ENCODE measurements around the gene IMMP2L.
"Not testable (repeated sequence)": the region's sequence is repeated elsewhere in the genome, so short reads cannot be mapped to it uniquely, and the experiment has no call there.

The IMMP2L gene

DNA sequence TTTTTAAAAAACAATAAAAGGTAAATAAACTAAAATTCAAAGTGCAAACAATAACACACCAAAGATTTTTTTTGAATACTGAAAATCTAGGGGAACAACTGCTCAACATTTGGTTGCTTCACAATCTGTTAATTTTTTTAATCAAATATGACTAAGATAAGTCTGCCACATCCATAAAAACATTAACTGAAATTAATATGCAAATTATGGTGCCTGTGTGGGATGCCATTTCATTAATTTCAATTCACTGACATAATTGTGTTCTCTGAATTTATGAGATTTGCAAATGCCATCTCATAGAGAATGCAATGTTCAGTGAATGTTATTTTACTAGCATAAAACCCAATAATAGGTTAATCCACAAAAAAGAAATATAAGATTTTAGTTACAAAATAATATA is 237.5 kb downstream of the IMMP2L start:
- DNase-seq: no peak

DNA sequence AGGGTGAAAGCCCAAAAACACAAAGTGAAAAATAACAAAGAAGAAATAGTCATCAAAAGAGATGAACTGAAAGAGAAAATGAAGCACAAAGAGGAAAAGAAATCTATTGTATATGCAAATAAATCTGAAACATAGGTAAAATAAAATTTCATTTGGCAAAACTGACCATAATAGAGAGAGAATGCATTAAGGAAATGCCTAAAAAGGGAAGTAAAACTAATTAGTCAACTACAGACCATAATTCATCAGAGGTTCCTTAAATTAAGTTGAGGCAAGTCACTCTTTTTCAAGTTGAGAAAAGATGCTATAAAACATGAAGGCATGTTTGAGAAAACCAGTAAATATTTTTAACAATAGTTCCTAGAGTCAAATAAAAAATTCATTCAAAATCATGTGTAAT is 238.1 kb downstream of the IMMP2L start:
- DNase-seq: no peak

DNA sequence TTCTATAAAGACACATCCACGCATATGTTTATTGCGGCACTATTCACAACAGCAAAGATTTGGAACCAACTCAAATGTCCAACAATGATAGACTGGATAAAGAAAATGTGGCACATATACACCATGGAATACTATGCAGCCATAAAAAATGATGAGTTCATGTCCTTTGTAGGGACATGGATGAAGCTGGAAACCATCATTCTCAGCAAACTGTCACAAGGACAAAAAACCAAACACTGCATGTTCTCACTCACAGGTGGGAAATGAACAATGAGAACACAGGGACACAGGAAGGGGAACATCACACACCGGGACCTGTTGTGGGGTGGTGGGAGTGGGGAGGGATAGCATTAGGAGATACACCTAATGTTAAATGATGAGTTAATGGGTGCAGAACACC is 238.6 kb downstream of the IMMP2L start:
- not testable (repeated sequence) for DNase-seq

DNA sequence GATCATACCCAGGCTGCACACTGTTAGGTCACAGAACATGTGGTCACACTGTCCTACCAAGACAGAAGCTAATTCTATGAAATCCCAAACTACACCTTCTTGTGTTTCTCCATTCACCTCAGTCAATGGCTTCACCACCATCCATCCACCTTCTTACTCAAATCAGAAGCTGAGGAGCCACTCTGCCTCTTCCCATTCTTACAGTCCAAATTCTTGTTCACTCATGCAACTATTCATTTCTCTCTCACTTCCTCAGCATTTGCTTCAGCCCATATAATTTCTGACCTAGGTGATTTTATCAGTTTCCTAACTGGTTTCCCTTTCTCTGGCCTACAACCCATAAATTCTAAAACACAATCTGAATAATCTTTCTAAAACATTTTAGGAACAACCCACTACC is 242.2 kb downstream of the IMMP2L start:
- no peak for DNase-seq

DNA sequence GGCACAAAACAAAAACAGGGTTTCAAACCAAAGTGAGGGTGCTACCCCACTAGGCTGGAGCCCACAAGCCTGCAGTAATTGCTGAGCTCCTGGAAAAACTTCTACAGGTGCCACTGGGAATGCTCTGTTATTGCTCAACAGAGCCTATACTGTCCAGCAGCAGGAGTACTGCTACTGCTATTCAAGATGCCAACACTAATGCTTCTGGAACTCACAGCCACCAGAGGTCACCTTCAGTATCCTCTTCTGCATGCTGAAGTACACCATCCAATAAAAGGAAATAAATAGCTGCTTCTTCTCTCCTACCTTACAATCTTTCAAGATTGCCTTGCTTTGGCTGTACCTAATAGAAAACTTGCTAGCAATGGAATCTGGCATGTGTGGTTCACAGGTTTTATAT is 249.3 kb downstream of the IMMP2L start:
- no peak for DNase-seq

DNA sequence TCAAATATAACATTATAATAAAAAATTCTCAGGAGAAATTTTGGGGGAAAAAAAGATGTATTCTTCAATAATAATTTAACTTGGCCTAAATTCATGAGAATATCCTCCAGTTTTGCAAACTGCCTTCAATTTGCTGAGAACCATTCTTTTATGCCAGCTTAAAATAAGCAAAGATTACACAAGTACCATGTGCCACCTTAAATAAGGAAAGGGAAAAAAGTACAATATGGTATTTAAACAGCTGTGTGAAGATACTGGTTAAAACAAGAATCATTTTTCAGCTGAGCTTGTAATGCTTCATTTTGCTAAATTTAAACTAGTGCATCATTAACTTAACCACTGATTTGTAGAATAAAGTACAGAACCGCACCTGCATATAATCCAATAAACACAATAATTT is 253.6 kb downstream of the IMMP2L start:
- no peak for DNase-seq

DNA sequence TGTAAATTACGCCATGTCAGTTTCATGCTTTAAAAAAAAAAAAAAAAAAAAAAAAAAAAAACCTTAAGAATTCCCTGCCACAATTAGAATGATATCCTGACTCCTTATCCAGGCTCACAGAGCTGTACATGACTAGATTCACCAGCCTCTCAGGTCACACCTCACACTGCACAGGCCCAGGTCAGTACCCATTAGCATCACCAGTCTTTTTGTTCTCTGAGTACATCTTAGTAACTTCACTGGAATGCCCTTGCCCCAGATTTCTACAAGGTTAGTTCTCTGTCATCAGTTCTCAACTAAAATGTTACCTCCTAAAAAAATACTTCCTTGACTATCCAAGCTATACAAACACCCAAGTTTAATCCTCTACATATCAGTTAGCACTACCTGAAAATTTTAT is 260.4 kb downstream of the IMMP2L start:
- no peak for DNase-seq

DNA sequence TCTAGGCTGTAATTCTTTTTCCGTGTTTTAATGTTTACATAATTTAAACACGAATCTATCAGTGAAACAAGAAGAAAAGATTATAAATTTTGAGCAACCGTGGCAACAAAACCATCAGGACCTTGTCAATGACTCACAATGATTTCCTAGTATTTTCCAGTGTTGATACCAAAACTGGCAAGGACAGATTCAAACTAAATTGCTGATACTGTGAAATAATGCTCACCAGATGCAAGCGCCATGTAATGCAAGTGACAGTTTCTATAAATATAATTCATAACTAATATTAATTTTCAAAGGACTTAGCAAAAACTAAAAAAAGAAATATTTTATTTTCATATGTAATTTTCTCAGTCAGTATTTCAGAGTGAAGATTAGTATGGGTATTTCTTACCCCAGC is 267.8 kb downstream of the IMMP2L start:
- no peak for DNase-seq

DNA sequence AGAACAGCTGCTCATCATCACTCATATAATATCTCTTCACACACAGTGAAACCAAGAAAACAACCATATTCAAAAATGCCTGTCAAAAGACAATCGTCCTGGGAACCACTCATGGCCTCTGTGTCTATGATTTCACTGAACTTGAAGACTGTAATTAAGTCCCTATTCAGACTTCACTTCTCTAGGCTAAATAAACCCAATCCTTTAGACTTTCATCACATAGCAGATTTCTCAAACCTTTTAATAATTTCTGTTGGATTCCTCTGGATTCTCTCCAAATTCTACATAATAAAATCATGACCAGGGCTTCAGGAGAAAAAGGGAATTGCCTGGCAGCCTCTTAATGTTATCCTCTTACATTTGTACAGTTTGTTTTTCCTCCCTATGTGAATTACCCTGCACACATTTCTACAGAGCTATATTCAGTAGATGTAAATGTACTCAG is 270.2 kb downstream of the IMMP2L start:
- DNase-seq: peak; percentile 9

DNA sequence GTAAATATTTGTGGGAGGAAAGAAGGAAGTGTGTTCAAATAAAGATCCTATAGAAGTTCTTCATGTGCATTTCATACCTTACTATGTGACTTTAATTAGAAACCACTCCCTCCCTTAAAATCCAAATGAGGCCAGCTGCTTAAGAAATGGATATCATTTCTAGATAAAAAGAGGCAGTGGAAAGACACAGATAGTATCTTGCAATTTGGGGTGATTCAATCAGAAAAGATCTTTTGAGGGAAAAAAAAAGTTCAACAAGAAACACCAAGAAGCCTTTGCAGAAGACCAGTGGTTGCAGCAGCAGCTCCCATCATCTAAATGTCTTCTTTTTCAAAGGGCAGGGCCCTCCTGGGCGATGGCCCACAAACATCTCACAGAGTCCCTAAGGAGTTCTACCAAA is 271.3 kb downstream of the IMMP2L start:
- DNase-seq: no peak

DNA sequence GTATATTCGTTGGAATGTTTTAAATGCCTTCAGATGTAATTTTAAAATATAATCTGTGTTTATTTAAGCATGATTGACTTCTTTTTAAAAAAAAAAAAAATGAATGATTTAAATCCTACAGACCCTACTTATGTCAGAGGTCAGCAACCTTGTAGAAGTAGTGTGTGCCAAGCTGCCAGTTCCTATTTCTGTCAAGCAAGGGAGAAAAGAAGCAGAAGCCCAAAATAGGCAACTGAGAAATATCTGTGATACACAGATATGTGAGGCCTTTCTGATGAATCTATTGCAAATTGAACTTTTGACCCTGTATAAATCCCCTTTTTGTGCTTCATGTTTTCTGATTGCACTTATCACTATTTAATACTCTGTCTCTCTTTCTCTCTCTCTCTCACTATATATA is 271.9 kb downstream of the IMMP2L start:
- DNase-seq: no peak

DNA sequence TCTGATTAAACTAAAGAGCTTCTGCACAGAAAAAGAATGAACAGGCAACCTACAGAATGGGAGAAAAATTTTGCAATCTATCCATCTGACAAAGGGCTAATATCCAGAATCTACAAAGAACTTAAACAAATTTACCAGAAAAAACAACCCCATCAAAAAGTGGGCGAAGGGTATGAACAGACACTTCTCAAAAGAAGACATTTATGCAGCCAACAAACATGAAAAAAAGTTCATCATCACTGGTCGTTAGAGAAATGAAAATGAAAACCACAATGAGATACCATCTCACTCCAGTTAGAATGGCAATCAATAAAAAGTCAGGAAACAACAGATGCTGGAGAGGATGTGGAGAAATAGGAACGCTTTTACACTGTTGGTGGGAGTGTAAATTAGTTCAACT is 273.9 kb downstream of the IMMP2L start:
- DNase-seq: not testable (repeated sequence)

DNA sequence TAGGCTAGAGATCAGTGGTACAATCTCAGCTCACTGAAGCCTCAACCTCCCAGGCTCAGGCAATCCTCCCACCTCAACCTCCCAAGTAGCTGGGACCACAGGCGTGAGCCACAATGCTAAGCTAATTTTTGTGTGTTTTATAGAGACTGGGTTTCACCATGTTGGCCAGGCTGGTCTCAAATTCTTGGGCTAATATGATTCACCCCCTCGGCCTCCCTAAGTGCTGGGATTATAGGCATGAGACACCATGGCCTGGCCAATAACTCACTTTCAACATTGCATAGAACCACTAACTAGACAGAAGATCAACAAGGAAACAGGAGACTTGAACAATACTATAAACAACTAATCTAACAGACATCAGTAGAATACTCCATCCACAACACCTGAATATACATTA is 279.7 kb downstream of the IMMP2L start:
- no peak for DNase-seq

DNA sequence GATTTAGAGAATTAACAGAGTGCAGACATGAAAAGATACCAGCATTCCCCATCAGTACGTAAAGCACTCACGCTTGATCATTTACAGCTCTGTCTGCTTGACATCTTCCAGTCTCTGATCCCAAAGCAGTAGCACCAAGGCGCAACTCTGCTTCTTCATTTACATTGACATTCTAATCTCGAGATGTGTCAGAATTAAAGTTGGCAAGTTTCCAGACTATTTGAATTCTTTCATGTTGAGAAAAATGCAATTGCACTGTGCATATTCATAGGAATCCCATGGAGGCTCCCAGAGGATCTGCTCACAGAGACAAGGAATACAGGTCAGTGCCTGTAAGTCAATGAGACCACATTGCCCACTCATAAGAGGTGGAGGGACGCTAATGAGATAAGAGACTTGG is 287.4 kb downstream of the IMMP2L start:
- no peak for DNase-seq

DNA sequence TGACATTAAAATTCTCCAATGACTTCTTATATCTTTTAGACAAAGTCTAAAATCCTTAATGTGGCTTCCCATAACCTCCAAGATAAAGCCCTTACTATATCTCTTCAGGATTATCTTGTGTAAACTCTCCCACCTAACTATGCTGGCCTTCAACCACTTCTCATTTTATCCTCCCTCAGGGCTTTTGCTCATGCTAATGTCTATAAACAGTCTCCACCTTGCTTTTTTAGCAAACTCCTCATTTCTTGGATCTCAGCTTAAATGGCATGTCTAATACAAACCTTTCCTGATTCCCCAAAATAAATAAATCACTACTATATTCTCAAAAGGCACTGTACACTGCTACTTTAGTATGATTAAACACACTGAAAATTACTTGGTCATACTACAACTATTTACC is 290.2 kb downstream of the IMMP2L start:
- no peak for DNase-seq

DNA sequence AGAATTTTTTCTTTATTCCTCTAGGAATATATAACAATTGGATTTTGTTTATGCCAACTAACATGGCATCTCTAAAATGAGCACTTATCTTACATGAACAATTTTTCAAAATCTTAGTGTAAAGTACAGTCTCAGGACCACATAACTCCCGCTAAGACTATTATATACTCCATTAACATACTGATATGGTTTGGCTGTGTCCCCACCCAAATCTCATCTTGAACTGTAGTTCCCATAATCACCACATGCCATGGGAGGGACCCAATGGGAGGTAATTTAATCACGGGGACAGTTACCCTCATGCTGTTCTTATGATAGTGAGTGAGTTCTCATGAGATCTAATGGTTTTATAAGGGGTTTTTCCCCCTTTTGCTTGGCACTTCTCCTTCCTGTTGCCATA is 291.5 kb downstream of the IMMP2L start:
- DNase-seq: not testable (repeated sequence)

DNA sequence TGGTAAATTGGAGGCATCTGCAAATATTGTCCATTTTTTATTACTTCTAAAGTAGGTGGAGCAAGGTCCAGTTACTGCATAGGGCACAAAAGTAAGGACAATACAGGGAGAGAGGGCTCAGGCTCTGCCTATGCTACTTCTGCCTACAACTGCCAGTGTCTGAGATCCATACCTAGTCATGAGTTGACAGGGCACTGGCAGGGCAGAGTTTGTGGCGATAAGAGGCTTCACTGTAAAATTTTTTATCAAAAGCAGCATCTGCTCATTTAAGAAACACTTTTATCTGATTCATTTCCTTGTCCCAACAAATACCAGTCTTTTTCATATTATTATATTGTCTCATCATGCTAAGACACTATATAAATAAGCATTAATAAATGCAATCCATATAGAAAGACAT is 293.4 kb downstream of the IMMP2L start:
- no peak for DNase-seq

DNA sequence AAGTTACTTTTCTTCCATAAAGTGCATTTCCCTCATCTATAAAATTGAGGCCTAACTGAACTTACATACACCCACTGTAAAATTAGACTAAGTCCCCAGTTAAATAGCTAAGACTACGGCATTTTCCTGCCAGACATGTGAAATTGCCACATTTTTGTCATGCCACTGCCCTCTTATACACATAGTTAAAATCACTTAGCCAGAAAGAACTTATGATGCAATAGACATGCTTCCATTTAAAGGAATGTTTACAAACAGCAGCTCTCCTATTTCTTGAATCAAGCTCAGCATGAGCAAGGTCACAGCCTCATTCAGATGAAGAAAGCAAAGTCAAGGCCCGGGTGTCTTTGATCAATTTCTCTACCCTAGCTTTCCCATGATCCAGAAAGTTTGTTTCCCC is 295.7 kb downstream of the IMMP2L start:
- DNase-seq: no peak

DNA sequence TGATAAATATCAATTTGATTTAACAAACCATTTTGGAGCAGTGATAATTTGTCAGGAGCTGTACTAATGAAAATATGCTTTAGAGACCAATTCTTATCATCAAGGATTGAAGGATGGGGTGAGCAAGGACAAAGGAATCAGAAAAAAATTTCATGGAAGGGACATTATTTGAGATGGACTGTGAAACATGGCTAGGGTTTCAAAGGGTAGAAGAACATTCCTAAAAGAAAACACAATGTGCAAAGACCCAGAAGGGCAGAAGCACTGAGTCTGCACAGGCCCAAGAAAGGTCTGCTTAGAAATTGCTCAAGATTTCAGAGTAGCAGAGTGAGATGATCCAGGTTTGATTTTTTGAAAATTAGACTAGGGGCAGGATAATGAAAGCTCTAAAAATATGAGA is 296.9 kb downstream of the IMMP2L start:
- no peak for DNase-seq

DNA sequence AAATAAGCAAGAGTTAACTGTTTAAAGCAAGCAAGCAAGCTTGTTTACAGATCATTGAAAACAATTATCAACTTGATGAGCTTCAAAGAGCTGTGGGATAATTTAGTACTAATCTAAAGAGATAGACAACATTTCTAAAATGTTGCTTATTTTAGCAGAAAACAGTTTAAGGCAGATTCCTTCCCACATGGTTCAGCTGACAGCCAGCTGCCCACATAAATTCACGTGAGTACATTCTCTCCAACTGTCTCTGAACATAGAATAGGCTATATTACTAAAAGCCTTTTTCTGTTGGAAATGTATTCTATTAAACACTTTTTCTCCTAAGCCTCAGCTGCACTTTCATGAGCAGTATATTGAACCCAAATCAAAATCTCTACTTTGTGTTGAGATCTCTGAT is 297.3 kb downstream of the IMMP2L start:
- peak; percentile 21 for DNase-seq

DNA sequence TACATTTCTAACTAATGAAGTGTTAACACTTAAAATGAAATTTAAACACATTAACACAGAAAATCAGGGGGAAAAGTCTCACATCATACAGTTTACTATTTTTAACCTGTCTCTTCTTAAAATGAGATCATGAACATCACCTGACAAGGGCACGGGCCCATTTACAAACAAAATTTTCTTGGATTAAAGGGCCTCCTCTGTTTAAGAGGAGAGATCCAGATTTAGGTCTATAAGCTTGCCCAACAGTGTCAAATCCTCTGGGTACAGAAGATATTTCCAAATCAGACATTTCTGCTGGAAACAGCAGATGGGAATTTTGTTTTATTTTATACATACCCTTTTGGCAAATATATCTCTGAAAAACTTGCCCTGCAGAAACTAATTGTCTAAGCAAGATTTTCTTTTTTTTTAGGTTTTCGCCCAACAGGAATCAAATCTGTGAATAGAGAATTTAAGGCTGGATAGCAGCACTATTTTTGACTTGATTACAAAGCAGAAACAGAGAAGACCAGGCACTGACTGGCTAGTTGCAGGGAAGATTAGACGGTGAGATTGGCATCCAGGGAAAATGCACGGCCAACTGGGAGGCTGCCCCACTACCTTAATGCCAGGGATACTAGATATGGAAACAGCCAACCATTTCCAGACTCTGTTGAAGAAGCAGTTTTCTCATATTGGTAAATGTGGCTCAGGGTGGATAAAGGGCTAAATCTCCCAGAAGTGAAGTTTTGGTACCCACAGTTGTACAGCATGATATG is 298.0 kb downstream of the IMMP2L start:
- DNase-seq: no peak

DNA sequence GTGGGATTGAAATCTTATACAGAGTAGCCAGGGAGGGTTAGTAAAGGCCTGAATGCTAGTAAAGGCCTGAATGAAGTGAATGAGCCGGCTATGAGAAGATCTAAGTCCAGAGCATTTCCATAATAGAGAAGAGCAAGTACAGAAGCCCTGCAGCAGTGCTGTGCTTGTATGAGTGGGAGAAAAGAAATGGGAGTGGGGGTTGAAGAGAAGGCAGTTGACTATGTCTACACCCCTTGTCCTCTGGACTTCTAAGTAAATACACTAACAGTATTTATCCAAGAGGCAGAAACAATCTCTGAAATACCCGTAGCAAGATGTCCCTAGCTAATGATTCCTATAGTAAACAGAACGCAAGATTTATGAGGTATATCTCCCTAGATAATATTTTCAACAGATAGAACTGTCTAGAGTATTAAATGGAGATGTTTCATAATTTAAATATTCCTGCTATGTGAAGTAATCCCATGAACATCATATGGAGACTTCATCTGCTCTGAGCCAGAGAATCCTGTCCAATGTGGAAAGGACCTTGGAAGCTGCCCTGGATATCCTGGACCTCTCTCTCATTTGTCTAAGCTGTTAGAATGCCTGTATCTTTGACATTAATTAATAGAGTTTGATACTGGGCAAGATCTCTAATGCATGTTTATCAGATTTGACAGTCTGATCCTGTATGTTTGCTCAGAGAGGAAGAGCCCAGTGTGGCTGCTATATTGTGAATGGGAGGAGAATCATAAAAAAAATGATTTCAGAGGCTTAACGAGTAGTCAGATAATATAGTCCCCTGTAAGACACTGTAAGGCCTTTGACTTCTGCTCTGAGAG is 299.8 kb downstream of the IMMP2L start:
- no peak for DNase-seq

DNA sequence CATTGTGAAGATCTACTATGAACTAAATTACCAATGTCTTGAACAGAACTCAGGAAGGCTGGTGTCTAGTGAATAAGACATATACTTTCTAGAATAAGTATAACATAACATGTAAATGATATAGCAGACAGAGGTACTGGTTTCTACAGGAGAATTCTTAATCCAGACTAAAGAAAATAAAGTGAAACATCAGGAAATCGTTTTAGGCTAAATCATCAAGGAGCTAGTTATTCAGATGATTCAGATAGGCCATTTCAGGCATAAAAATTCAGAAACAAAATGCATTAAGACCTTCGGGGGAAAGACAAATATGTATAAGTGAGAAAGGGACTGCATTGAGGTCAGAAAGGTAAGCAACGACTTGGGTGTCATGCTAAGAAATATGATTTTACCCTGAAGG is 300.8 kb downstream of the IMMP2L start:
- DNase-seq: no peak

DNA sequence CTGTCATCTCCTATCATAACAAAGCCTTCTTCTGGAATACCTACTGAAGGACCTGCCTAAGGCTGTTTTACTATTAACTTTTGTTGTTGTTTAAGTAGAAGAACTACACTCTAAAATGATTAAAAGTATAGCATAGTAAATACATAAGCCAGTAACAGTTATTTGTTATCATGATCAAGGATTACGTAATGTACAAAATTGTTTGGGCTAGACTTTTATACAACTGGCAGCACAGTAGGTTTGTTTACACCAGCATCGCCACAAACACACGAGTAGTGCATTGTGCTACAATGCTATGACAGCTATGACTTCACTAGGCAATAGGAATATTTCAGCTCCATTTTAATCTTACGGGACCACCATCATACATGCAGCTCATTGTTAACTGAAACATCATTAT is 302.3 kb downstream of the IMMP2L start:
- no peak for DNase-seq

DNA sequence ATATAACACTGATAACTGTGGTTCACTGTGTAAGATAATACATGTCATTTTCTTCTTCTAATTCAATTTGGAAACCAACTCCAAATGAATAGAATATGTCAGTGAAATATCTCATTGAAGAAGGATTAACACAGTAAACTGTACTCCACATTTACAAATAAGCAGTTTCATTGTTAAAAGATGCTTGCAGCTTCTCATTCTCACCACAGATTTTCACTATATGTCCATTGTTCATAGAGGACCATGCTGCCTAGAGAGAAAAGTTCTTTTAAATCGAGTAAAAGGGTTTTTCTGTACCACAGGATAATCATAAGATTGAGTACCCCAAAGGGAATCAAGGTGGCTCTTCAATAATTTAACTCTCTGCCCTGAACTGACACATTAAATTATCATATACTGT is 305.9 kb downstream of the IMMP2L start:
- DNase-seq: no peak

All from NCI-H1694 treated with DMSO at 0.1 percent for 48 hours (cell line).